Measurements from ENCODE around the gene SETD1B.
"Not testable (repeated sequence)": the region's sequence is repeated elsewhere in the genome, so short reads cannot be mapped to it uniquely, and the experiment has no call there.

Gene SETD1B

DNA sequence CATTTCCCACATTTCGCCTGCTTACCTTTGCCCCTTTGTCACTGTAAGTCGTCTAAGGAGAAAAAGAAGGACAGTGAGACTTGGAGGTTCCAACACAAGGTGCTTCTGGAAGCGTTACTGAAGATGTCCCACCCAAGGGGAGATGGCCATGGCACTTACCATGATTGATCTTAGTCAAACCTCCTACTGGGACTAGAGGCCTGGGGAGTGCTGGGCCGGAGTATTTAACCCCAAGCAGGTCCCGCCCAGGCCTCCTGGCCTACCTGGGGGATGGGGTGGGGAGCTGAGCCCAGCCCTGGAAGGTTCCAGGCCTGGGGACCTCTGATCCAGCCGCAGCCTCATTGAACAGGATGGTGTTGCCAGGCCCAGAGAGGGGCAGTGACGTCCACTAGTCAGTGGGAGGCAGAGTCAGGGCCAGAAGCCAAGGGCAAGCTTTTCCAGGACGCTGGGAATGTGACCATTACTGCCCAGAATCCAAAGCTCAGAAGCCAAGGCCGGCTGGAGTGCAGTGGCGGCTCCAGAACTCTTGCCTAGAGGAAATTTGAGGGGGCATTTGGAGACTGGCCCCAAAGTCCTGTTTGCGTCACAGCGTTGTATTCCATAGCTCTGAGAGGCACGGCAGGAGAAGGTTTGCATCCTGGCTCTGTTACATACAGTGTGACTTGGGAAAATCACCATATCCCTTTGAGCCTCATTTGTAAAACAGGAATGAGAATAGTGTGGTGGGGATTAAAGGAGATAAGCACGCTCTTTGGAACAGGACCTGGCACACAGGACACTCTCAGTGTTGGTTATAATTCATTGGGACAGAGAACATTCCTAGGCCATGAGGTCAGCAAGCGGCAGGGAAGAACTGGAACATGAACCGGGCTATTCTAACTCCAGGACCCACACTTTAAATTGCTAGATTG, 55.1 kb downstream of the SETD1B start, which contains the start of gene HPD:
HPD (minus strand) TSS at position 198 of the 911 bp plus-strand sequence; CDS start at position 162, 36 bp downstream.
- DNase-seq: no peak

DNA sequence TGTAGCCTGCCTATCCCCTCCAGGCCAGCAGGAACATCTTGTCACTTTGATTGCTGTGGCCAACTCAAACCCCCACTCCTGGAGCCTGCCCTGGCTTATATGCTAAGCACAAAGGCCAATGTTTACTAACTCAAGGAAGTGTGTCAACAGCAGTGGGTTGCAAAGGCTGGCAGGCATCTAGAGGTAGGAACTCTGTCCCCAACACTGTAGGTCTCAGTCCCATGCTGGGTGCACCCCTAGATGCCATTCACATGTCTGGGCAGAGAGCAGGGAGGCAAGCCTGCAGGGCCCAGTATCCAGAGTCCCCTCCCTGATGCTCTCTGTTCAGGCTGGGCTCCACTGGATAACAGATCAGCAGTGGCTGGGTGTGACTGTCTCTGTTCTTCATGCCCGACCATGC, 56.4 kb downstream of the SETD1B start:
- DNase-seq: no peak

DNA sequence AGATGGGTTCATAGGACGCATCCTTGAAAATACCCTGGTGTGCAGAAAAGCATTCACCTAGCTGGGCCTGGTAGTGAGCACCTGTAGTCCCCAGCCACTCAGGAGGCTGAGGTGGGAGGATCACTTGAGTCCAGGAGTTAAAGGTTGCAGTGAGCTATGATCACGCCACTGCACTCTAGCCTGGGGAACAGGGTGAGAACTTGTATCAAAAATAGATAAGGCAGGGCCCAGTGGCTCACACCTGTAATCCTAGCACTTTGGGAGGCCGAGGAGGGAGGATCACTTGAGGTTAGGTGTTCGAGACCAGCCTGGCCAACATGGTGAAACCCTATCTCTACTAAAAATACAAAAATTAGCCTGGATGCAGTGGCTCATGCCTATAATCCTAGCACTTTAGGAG, 56.9 kb downstream of the SETD1B start:
- DNase-seq: not testable (repeated sequence)

DNA sequence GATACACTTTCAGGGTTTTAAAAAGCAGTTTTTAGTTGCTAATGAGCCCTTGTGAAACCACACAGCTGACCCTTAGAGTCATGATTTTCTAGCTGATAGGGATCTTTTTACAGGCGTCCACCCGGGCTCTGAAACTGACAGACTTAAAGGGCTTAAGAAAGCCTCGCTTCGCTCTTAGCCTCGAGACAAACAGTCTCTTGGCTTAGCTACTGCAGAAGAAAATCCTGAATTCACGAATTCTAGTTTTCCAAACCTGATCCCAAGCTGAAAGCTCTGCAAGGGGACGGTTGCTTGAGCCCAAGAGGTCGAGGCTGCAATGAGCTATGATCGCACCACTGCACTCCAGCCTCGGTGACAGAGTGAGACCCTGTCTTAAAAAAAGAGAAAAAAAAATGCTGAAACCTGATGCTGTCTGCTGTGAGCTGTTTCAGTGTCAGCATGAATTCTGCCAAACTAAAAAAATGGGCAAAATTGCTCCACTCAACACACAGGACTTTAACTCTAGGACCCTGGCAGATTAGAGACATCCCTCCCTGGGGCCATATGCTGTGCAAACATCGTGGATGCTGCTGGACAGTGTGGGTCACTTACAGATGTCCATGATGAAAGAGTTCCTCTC, 57.9 kb downstream of the SETD1B start:
- no peak for DNase-seq

DNA sequence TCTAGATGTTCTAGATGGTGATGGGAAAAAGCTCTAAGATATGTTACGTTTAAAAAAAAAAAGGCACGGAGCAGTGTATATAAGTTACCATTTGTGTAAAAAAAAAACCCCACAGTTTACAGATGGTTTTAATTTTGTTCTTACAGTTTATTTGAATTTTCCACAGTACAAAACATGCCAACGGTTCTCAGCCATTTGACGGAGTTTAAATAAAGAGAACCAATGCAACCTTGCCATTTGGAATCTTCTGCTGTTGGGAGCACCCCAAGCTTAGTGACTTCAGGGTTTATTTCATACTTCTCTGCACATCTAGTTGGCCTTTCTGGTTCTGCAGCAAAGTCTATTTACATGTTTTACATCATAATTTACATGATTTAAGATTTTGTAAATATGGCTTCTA, 62.5 kb downstream of the SETD1B start:
- no peak for DNase-seq

DNA sequence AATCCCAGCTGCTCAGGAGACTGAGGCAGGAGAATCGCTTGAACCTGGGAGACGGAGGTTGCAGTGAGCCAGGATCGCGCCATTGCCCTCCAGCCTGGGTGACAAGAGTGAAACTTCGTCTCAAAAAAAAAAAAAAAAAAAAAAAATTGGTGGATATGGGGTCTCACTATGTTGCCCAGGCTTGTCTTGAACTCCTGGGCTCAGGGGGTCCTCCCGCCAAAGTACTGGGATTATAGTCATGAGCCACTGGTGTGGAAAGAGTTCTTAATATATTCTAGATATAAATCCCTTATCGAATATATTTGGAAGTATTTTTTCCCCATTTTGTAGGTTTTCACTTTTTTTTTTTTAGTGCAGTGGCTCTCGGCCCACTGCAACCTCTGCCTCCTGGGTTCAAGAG, 65.4 kb downstream of the SETD1B start:
- DNase-seq: not testable (repeated sequence)

DNA sequence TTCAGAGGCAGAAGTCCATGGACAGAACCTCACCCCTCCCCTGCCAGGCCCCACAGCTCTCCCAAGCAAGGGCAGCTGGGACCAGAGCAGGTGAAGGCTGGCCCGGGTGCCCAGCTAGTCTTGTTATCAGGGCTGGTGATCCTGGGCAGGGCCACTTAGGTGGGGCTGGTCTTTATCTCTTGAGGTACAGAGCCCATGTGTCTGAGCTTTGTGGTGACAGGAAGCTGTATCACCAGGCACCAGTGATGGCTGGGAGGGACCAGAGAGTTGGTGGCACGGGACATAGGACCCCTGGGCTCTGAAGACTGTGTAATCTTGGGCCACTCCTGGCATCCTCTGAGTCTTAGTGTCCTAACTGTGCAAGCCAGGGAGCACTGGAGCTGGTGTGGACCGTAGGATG, 67.7 kb downstream of the SETD1B start:
- no peak for DNase-seq

DNA sequence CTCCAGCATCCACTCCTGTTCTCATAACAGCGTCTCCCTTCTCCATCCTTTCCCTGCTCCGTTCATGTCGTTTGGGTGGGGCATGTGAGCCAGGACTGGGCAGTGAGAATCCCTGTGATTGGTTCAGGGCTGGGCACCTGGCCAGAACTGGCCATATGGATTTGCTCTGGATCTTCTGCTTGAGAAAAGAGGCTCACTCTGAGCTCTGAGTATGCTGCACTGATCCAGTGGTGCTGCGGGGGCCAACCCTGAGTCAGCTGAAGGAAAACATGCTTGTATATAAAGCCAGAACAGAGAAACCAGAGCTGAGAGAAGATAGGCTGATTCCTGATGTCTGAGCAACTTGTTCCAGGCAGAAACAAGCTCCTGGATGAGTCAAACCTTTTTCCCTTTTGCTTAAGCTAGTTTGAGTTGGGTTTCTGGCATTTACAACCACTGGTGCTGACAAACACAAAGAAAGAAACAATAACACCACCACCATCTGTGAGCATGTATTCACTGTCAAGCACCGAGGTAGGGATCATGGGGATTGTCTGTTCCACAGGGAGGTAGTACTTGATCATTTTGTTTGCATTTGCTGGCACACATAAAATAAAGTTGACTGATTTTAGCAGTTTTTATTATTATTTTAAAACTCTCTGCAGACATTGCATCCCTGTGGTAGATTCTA, 68.9 kb downstream of the SETD1B start:
- DNase-seq: no peak

DNA sequence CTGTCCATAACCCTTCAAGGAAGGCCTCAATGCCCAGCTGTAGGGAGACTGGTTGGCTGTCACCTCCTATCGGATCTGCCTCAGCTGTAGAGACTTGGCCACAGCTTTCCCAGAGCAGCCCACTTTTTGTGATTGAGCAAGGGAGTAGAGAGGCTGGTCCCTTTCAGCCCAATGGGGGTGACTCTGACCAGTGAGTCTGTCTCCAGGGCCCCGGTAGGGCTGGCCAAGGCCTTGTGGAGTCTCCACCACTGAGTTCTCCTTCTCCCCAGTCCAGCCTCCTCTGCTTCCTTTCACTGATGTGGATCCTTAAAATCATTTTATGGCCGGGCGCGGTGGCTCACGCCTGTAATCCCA, 69.4 kb downstream of the SETD1B start:
- no peak for DNase-seq

DNA sequence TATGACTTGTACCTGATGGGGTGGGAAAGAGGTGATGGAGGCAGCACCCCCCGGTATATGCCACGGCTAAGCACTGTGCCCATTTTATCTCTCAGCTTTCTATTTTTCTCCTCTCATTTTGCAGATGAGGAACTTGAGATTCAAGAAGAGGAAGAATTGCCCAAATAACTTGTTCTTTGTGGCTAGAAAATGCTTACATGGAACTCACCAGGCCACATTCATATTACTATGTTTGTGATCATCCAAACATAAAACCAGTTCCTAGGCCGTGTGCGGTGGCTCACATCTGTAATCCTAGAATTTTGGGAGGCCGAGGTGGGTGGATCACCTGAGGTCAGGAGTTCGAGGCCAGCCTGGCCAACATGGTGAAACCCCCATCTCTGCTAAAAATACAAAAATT, 70.3 kb downstream of the SETD1B start:
- no peak for DNase-seq

DNA sequence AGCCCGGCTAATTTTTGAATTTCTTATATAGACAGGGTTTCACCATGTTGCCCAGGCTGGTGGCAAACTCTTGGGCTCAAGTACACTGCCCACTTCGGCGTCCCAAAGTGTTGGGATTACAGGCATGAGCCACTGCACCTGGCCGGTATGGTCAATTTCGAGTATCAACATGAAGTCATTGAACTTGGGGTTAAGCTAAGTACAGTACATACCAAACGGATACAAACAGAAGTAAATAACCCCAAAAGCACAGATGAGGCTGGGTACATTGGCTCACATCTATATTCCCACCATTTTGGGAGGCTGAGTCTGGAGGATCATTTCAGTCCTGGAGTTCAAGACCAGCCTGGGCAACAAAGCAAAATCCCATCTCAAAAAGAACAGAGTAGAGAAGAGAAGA, 71.8 kb downstream of the SETD1B start:
- DNase-seq: no peak

DNA sequence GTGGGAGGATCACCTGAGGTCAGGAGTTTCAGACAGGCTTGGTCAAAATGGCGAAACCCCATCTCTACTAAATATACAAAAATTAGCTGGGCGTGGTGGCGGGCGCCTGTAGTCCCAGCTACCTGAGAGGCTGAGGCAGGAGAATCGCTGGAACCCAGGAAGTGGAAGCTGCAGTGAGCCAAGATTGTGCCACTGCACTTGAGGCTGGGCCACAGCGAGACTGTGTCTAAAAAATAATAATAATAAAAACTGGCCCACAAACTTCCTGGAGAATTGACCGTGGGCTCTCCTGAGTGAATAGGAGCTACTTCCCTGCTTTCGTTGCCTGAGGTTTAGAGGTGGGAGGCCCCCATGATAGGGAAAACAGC, 72.3 kb downstream of the SETD1B start:
- DNase-seq: not testable (repeated sequence)
